ENCODE results near the gene UMAD1.
A peak's percentile ranks its signal among the peaks of the same experiment; 100 is the strongest.

Gene UMAD1

DNA sequence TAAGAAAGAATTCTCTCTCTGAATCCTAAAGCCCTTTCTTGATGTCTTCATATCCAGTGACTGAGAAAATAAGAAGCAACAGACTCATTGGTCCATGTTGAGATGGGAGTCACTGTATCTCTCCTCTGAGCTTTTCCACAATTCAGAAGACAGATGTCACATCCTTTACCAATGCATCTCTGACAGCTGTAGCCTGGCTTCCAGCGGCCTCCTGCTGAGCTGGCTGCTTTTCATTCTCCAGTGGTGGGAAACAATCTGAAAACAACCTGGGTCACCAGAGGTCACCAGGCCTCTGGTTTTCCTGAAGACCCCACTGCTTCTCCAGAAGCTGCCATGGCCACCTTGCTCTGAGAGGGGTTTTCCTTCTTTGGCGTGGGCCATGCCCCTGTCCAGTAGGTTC, 96.1 kb downstream of the UMAD1 start:
- DNase-seq, result no peak

GRCh38 chr7:7737674-7738073, 97.1 kb downstream of the UMAD1 start:
- DNase-seq, result no peak

DNA sequence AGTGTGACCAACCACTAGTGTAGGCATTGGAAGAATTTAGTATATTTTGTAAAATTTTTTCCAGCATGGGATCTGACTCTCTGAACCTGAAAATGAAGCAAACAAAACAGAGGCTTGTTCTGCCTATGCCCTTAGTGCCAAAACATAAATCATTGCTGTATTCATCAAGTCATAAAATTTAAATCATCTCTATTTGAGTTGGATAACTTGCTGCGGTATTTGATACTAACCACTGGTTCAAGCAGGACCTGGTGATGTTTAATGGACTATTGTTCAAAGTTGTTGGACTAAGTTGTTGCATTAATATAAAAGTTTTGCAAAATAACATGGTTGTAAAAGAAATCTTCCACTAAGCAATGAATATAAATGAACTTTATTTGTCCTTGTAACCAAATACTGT, 97.6 kb downstream of the UMAD1 start:
- DNase-seq, result no peak

- no peak for DNase-seq
These were observed 98.1 kb downstream of the UMAD1 start for GRCh38 chr7:7738622-7739021.

- DNase-seq, result no peak
These were observed 98.9 kb downstream of the UMAD1 start for GRCh38 chr7:7739204-7740036.

DNA sequence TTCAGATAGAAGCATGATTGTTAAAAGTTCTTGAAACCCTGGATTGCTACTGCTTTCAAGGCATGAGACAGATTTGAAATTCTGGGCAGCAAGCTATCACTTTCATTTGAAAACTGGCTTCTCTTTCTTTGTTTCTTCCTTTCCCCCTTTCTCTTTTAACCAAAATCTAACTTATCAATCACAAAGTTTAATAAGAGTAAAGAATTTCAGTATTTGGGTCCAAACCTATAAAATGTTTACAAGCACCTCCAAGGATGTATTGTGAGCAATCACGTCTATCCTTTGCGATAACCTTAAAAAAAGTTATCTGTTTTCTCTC, 99.4 kb downstream of the UMAD1 start:
- DNase-seq, result no peak

DNA sequence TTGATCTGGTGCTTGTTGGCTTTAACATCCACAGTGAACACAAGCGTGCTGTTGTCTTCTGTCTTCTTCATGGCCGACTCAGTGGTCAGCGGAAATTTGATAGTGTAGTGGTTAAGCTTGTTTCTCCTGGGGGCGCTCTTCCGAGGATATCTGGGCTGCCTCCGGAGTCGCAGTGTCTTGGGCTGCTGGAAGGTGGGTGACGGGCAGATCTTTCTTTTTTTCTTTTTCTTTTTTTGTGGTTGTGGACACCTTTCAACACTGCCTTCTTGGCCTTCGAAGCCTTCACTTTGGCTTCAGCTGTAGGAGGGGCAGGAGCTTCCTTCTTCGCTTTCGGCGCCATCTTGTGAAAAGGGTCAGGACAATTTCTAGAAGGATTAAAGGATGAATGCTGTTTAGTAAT, 101.7 kb downstream of the UMAD1 start:
- no peak for DNase-seq

DNA sequence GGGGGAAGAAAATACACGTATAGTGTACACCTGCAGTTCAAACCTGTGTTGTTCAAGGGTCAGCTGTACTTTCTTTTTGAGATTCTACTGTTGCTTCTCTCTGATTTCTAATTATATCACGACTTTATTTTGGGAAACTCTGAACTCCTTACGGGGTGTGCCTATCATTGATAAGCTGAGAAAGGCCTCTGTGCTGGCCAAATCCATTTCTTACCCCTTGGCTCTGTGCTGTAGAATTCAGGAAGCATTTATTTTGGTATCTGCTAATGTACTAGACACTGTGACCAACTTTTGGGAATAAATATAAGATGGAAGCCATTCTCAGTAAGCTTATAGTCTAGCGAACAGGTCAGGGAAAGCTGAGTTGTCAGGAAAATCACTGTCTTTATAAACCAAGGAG, 104.7 kb downstream of the UMAD1 start:
- no peak for DNase-seq

- no peak for DNase-seq
These were observed 105.4 kb downstream of the UMAD1 start for GRCh38 chr7:7745966-7746365.

DNA sequence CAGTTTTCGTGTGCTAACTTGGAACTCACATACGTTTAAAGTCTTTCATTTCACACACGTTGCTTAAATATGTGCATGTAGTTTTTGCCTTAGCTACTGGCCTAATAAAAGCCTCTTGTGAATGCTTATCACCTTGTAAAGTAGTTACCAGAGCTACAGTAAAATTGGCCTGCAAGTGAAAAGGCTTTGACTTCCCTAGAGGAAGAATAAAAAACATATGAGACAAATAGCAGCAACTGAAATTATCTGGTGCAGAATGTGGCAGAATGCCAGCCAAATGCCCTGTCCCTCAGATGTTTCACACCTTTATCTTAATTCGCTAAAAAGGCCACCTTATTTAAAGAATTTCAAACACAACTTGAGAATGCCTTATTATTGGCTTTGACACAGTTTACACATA, 105.9 kb downstream of the UMAD1 start:
- DNase-seq, result no peak

- DNase-seq, result no peak
These were observed 110.2 kb downstream of the UMAD1 start for GRCh38 chr7:7750571-7751242.

- DNase-seq, result no peak
These were observed 110.9 kb downstream of the UMAD1 start for GRCh38 chr7:7751243-7752092.

DNA sequence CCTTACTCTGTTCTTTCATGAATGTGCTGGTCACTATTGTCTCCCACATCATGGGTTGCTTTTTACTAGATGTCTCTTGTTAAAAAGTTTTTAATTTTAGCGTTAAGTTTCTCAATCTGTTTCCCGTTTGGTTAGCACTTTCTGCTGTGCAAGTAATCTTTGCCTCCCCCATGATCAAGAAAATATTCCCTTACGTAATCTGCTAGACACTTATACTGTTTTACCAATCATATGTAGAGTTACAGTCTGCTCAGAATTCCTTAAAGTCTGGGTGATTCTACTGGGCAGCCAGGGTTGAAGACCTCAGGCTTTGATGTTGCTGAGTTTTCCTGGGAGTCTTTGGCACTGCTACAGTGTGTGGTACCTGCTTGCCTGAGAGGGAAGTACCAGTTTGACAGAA, 116.0 kb downstream of the UMAD1 start:
- DNase-seq, result no peak

DNA sequence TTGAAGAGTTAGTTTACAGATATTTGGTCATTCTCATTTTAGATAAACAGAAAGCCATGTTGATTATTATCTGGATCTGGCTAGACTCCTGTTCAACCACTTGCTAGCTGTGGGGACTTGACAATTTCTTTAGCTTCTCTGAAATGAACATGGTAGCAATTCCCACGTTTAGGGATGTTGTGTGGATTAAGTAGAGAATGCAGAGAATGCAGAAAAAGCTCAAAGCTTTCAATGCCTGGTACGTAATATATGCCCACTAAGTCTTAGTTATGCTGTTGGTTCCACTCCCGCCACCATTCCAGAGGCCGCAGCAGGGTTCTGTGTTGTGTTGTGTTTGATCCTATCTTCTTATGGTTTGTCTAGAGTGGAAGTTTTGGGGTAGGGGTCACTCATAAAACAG, 117.0 kb downstream of the UMAD1 start:
- DNase-seq, result no peak

- peak; percentile 21 for DNase-seq
These were observed 120.9 kb downstream of the UMAD1 start for GRCh38 chr7:7761340-7761973.

DNA sequence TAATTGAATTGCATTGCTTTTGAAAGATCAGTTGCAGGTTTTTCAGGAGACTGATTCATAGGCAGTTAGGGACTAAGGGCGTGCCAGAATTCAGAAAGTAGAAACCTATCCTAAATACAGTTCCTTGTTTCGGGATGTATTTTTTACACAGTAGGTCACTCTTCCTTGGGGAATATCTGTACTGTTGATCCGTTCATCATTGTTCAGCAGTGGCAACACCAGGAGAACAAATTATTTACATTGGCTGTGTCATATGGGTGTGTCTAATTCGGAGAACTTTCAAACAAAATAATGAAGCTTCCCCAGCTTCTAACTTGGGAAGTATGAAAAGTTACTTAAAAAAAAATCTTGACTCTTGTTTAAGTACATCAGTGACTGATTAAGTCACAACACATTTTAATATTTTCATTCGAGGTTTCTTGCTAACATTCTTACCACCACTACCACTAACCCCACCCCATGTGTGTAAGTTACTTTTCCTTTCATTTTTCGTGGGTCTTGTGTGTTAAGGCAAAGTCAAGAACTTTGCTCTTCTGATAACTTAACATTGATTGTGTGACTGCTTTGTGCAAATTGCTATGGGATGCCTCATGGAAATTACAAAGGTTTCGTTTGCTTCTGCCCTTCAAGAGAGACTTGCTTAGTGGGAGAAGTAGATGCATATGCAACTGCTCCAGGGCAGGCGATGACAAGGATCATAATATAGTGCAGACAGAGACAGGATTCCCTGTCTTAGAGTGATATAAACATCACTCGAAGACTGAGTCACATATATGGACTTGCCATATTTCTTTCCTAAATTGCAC, 121.6 kb downstream of the UMAD1 start:
- no peak for DNase-seq

GRCh38 chr7:7764520-7765396, 124.2 kb downstream of the UMAD1 start:
- no peak for DNase-seq

- no peak for DNase-seq
These were observed 124.9 kb downstream of the UMAD1 start for GRCh38 chr7:7765422-7765821.

DNA sequence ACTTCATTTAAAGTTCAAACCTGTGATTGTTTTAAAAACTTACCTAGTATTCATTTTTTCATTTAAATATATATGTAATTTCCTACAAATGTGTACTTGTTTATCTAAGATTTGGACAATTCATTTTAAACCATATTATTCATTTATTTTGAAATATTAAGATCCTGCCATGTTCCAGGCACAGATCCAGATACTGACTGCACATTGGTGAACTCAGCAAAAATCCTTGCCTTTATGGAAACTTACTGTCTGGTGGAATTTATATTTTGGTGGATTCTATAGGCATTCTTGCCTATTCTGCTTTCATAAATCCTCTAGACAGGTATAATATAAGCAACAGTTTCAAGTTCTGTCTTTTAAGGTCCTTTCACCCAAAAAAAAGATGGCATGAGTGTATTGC, 126.1 kb downstream of the UMAD1 start:
- no peak for DNase-seq

GRCh38 chr7:7768977-7769709, 128.6 kb downstream of the UMAD1 start:
- DNase-seq, result no peak

All from MV-4-11 (cell line).